IMR-90 (cell line): ENCODE measurements around the gene GADD45A. TPM values are rescaled to one million over a fixed set of nuclear protein-coding genes. Genes with fewer than 3 reads are reported as not detected.

Experiments
- ATAC-seq: fragments of 200-7000 bp; cut with Tn5 transposase; 2 replicates; pipeline ENCODE4 v1.9.1; 2020; ENCODE audit warnings: low read depth, mild to moderate bottlenecking, moderate library complexity
- BruUV-seq: library from RNA; stranded (reverse); fragments of 400-500 nt; replicated peaks from 2 replicates; lab custom pipeline; 2021; lab: Mats Ljungman, UMichigan
- CTCF ChIA-PET: fragments of 300-600 bp; formaldehyde crosslinking; extraction: SDS; loops from one replicate; lab custom pipeline; 2021; ENCODE audit warnings: antibody characterized with exemption; lab: Yijun Ruan, JAX
- POLR2A ChIA-PET: fragments of 300-600 bp; sonication (Branson Sonifier 250); formaldehyde crosslinking; loops from one replicate; lab custom pipeline; 2022; ENCODE audit warnings: antibody characterized with exemption; ENCODE audit not compliant: unreplicated experiment; lab: Charles Lee
- DNase-seq: peaks from one replicate; pipeline ENCODE4 v3.0.0; 2013
- H2AFZ ChIP-seq: replicated peaks from 2 replicates; pipeline ENCODE3; 2013; ENCODE audit warnings: low read length, mild to moderate bottlenecking; ENCODE audit not compliant: poor library complexity
- H2AK5ac ChIP-seq: 2 replicates; pipeline ENCODE4 v1.6.1; 2013; ENCODE audit warnings: low read depth, low read length, inconsistent platforms
- H2AK9ac ChIP-seq: replicated peaks from 2 replicates; pipeline ENCODE3; 2013; ENCODE audit warnings: mild to moderate bottlenecking, low read depth, low read length, moderate library complexity; ENCODE audit not compliant: poor library complexity
- H2BK120ac ChIP-seq: 2 replicates; pipeline ENCODE4 v1.6.1; 2013; ENCODE audit warnings: low read depth, low read length, inconsistent platforms
- H2BK15ac ChIP-seq: 3 replicates; pipeline ENCODE4 v1.6.1; 2013; ENCODE audit warnings: low read depth, low read length, inconsistent platforms
- H2BK20ac ChIP-seq: 2 replicates; pipeline ENCODE4 v1.6.1; 2013; ENCODE audit warnings: low read depth, mild to moderate bottlenecking, inconsistent platforms, low read length, moderate library complexity
- H2BK5ac ChIP-seq: 2 replicates; pipeline ENCODE4 v1.6.1; 2013; ENCODE audit warnings: mild to moderate bottlenecking, low read depth, low read length, inconsistent platforms; ENCODE audit not compliant: poor library complexity, severe bottlenecking
- H3K14ac ChIP-seq: replicated peaks from 2 replicates; pipeline ENCODE4 v1.6.1; 2013; ENCODE audit warnings: low read depth, low read length, inconsistent platforms
- H3K18ac ChIP-seq: 2 replicates; pipeline ENCODE4 v1.6.1; 2013; ENCODE audit warnings: low read depth, low read length, control low read depth
- H3K23ac ChIP-seq: 2 replicates; pipeline ENCODE4 v1.6.1; 2013; ENCODE audit warnings: low read depth, low read length, inconsistent platforms
- H3K27ac ChIP-seq: 2 replicates; pipeline ENCODE4 v1.5.1; 2013; ENCODE audit warnings: mild to moderate bottlenecking, control low read depth, low read length; ENCODE audit not compliant: insufficient read depth
- H3K27me3 ChIP-seq: 2 replicates; pipeline ENCODE4 v1.6.1; 2013; ENCODE audit warnings: low read length; ENCODE audit not compliant: control insufficient read depth, insufficient read depth
- H3K36me3 ChIP-seq: 2 replicates; pipeline ENCODE4 v1.6.1; 2013; ENCODE audit warnings: low read length, mixed read lengths; ENCODE audit not compliant: control insufficient read depth, insufficient read depth
- H3K4ac ChIP-seq: 2 replicates; pipeline ENCODE4 v1.6.1; 2013; ENCODE audit warnings: low read depth, low read length, inconsistent platforms
- H3K4me1 ChIP-seq: 2 replicates; pipeline ENCODE4 v1.6.1; 2013; ENCODE audit warnings: low read length, mixed read lengths; ENCODE audit not compliant: control insufficient read depth, insufficient read depth
- H3K4me2 ChIP-seq: 2 replicates; pipeline ENCODE4 v1.6.1; 2013; ENCODE audit warnings: low read depth, mild to moderate bottlenecking, control low read depth, low read length, moderate library complexity
- H3K4me3 ChIP-seq: 2 replicates; pipeline ENCODE4 v1.5.1; 2013; ENCODE audit warnings: low read depth, mild to moderate bottlenecking, control low read depth, low read length, moderate library complexity; ENCODE audit not compliant: insufficient read depth
- H3K56ac ChIP-seq: 2 replicates; pipeline ENCODE4 v1.6.1; 2013; ENCODE audit warnings: low read length, inconsistent platforms; ENCODE audit not compliant: insufficient read depth; ENCODE audit errors: extremely low read depth
- H3K79me1 ChIP-seq, 2 experiments: 2 replicates each; pipeline ENCODE4 v1.6.1; 2013; ENCODE audit warnings: low read length in 2 of 2, inconsistent platforms in 1 of 2, low read depth in 1 of 2
- H3K9ac ChIP-seq: 2 replicates; pipeline ENCODE4 v1.6.1; 2013; ENCODE audit warnings: low read depth, low read length, control low read depth
- H3K9me1 ChIP-seq: 2 replicates; pipeline ENCODE4 v1.6.1; 2013; ENCODE audit warnings: low read length, inconsistent platforms; ENCODE audit not compliant: insufficient read depth
- H3K9me3 ChIP-seq: 2 replicates; pipeline ENCODE4 v1.6.1; 2013; ENCODE audit warnings: low read length; ENCODE audit not compliant: control insufficient read depth, insufficient read depth
- H4K20me1 ChIP-seq: 2 replicates; pipeline ENCODE4 v1.6.1; 2013; ENCODE audit warnings: low read length, inconsistent platforms; ENCODE audit not compliant: insufficient read depth
- H4K5ac ChIP-seq: 2 replicates; pipeline ENCODE4 v1.6.1; 2013; ENCODE audit warnings: mild to moderate bottlenecking, low read depth, low read length, control low read depth
- H4K8ac ChIP-seq, 2 experiments: 2 replicates each; pipeline ENCODE4 v1.6.1; 2013; ENCODE audit warnings: low read depth in 2 of 2, low read length in 2 of 2, control low read depth in 1 of 2, inconsistent platforms in 1 of 2
- H4K91ac ChIP-seq: 2 replicates; pipeline ENCODE4 v1.6.1; 2013; ENCODE audit warnings: low read depth, low read length, inconsistent platforms; ENCODE audit not compliant: insufficient read depth
- MAFK ChIP-seq: IDR thresholded peaks from 2 replicates; pipeline ENCODE4 v1.6.1; 2012; ENCODE audit warnings: low read depth, low read length, improper control_type of control experiment
- RCOR1 ChIP-seq: IDR thresholded peaks from 2 replicates; pipeline ENCODE4 v1.6.1; 2012; ENCODE audit warnings: mild to moderate bottlenecking, low read length, improper control_type of control experiment; ENCODE audit not compliant: insufficient replicate concordance
- SMC3 ChIP-seq: fragments of 150-350 bp; IDR thresholded peaks from 2 replicates; pipeline ENCODE4 v1.6.1; 2016; ENCODE audit warnings: low read depth, mild to moderate bottlenecking, antibody characterized with exemption, low read length, moderate library complexity
- WGBS, 2 experiments: methylation state at CpG; one replicate each; pipeline versions ENCODE4 v1.1.5 to v1.1.7; 2013; ENCODE audit warnings: missing lambda C conversion rate in 2 of 2; ENCODE audit not compliant: insufficient read length in 1 of 2; ENCODE audit errors: extremely low coverage in 2 of 2; 5-methylcytosine and 5-hydroxymethylcytosine counted together
- dilution Hi-C: fragments of 300-500 bp; cut with HindIII; formaldehyde crosslinking; loops from one replicate; pipeline ENCODE4 v1.14.3; 2018; ENCODE audit warnings: low sequenced_read_pairs; ENCODE audit not compliant: unreplicated experiment
- in situ Hi-C: fragments of 300-500 bp; cut with MboI; formaldehyde crosslinking; loops from 3 replicates; pipeline ENCODE4 v1.14.3; 2019; ENCODE audit warnings: low sequenced_read_pairs, inconsistent platforms, mixed read lengths
- intact Hi-C: fragments of 100-400 bp; cut with micrococcal nuclease; formaldehyde crosslinking; loops from 2 replicates; pipeline ENCODE4 v1.10.0; 2022
- polyA plus RNA-seq, 3 experiments: library from polyadenylated mRNA; depleted of rRNA; stranded (reverse); fragments of >200 nt; gene quantifications; 2 replicates each; pipeline ENCODE4 v1.2.3, GENCODE V29; 2012; ENCODE audit warnings: low replicate concordance in 1 of 3
- total RNA-seq: library from RNA; depleted of rRNA; stranded (reverse); fragments of >200 nt; gene quantifications from 2 replicates; pipeline ENCODE4 v1.2.3, GENCODE V29; 2012

The GADD45A gene
- total and polyA plus RNA-seq, 2 of the 4 experiments (the other 2 are of a cell fraction), result 10.9 to 114 TPM

- H3K27me3 ChIP-seq, result no peaks in the 10 kb centered on the region
- H4K91ac ChIP-seq, result peak overlapping the region; percentile 26; the same call in 1 of the 2 replicates
- no peak overlapping the region for H4K5ac ChIP-seq
- no peak overlapping the region for H2AFZ ChIP-seq
- in situ Hi-C loops (no loop called here), intact Hi-C loops (no loop called here), dilution Hi-C loops (no loop called here)
- H2BK120ac ChIP-seq, result no peak overlapping the region; the same call in 1 of the 2 replicates
- peak overlapping the region; percentile 63; the same call in 1 of the 2 replicates for H3K4me2 ChIP-seq
- H2BK20ac ChIP-seq, result no peak overlapping the region
- H3K9me3 ChIP-seq, result no peaks in the 10 kb centered on the region
- H3K79me1 ChIP-seq, result peaks cover 27 to 88% of the 10 kb centered on the region in 2 experiments
- peak overlapping the region; percentile 59 for H3K23ac ChIP-seq
- DNase-seq, result peak; percentile 84
- TF ChIP-seq RCOR1 (no peak), MAFK (peak; percentile 41; the same call in 1 of the 2 replicates), SMC3 (0 out of 2 replicates have a peak, but pooled peaks have one; percentile 7)
- BruUV-seq, result no TSS peak
- H3K9ac ChIP-seq, result no peak overlapping the region
- ATAC-seq, result peak; percentile 65
- no peak overlapping the region for H3K56ac ChIP-seq
- peak overlapping the region; percentile 60 for H3K14ac ChIP-seq
- H3K27ac ChIP-seq, result peak overlapping the region; percentile 49; the same call in 1 of the 2 replicates
- peaks cover 40% of the 10 kb centered on the region for H3K4me1 ChIP-seq
- H2AK9ac ChIP-seq, result peak overlapping the region; percentile 11
- H3K4ac ChIP-seq, result peak overlapping the region; percentile 41
- H3K36me3 ChIP-seq, result peaks cover 12% of the 10 kb centered on the region
- ChIA-PET CTCF (interaction anchor here (0.6 kb wide), 1 partner anchor 18 kb away, joined by 3 read pairs; no protein-coding TSS in a partner anchor), POLR2A (no interaction called here)
- H4K20me1 ChIP-seq, result peaks cover 16% of the 10 kb centered on the region; the same call in 1 of the 2 replicates
- H2BK15ac ChIP-seq, result no peak overlapping the region
- peak overlapping the region; percentile 33; the same call in 1 of the 2 replicates for H2AK5ac ChIP-seq
- H2BK5ac ChIP-seq, result peak overlapping the region; percentile 60
- peak overlapping the region in 1 of 2 experiments; percentile 32; a peak in 1 of 4 replicates for H4K8ac ChIP-seq
- no CpG with 5 or more reads among the region's 5 CpGs for WGBS, 2 experiments
- H3K4me3 ChIP-seq, result no peak overlapping the region
- H3K9me1 ChIP-seq, result peaks cover 35% of the 10 kb centered on the region
- peak overlapping the region; percentile 69; the same call in 1 of the 2 replicates for H3K18ac ChIP-seq
Measured at GRCh38 chr1:67710417-67710816, 25.4 kb downstream of the GADD45A start.
